Thymus (tissue), 11 donors: ENCODE data around the gene NCAN. TPM values are rescaled to one million over a fixed set of nuclear protein-coding genes. Genes with fewer than 3 reads are reported as not detected.
"Not testable (repeated sequence)": the region's sequence is repeated elsewhere in the genome, so short reads cannot be mapped to it uniquely, and the experiment has no call there.

ENCODE experiments used
- DNase-seq, 9 donors: peaks; one replicate each; pipeline ENCODE4 v3.0.0-alpha.2; 2013; ENCODE audit warnings: low spot score in 9 of 9, low read depth in 6 of 9, missing footprints in 1 of 9
- H3K27ac ChIP-seq, 2 donors: one replicate each; pipeline ENCODE4 v1.5.1; 2013; ENCODE audit warnings: control low read depth in 1 of 2, low read depth in 1 of 2, low read length in 1 of 2, mild to moderate bottlenecking in 1 of 2, moderate library complexity in 1 of 2
- H3K27me3 ChIP-seq, 2 donors: one replicate each; pipeline ENCODE4 v1.5.1; 2013; ENCODE audit warnings: low read length in 1 of 2; ENCODE audit not compliant: control insufficient read depth in 2 of 2, insufficient read depth in 1 of 2
- H3K36me3 ChIP-seq, 2 donors: one replicate each; pipeline ENCODE4 v1.5.1; 2013; ENCODE audit warnings: low read length in 1 of 2, mild to moderate bottlenecking in 1 of 2, moderate library complexity in 1 of 2; ENCODE audit not compliant: control insufficient read depth in 2 of 2, insufficient read depth in 2 of 2
- H3K4me1 ChIP-seq, 2 donors: one replicate each; pipeline ENCODE4 v1.5.1; 2013; ENCODE audit warnings: low read length in 2 of 2; ENCODE audit not compliant: control insufficient read depth in 2 of 2, insufficient read depth in 2 of 2
- H3K4me3 ChIP-seq, 2 donors: one replicate each; pipeline ENCODE4 v1.5.1; 2013; ENCODE audit warnings: low read length in 2 of 2, control low read depth in 1 of 2, mild to moderate bottlenecking in 1 of 2
- H3K9me3 ChIP-seq, 2 donors: one replicate each; pipeline ENCODE4 v1.5.1; 2013; ENCODE audit warnings: low read length in 1 of 2, mild to moderate bottlenecking in 1 of 2; ENCODE audit not compliant: control insufficient read depth in 2 of 2, insufficient read depth in 1 of 2
- WGBS: extraction: QIAGEN DNeasy Blood & Tissue Kit; methylation state at CpG from one replicate; pipeline ENCODE4 v1.1.7; 2013; 5-methylcytosine and 5-hydroxymethylcytosine counted together
- polyA plus RNA-seq: library from polyadenylated mRNA; stranded (reverse); fragments of 200-250 nt; gene quantifications from one replicate; pipeline ENCODE4 v1.2.3, GENCODE V29; 2013
- total RNA-seq: library from RNA; stranded (reverse); fragments of 120-200 nt; gene quantifications from one replicate; pipeline ENCODE4 v1.2.4, GENCODE V29; 2013
- donor health status: healthy.

NCAN gene
- total and polyA plus RNA-seq, 2 donors, result 0.14 to 0.27 TPM

GRCh38 chr19:19171821-19172532 lies 39.8 kb upstream of the NCAN start:
- no peak for DNase-seq
- Histone ChIP-seq H3K4me1 (peaks cover 5 to 15% of the 10 kb centered on the region in 2 donors), H3K27ac (no peak overlapping the region), H3K36me3 (peaks cover 7 to 8% of the 10 kb centered on the region in 2 donors), H3K9me3 (no peaks in the 10 kb centered on the region), H3K27me3 (peaks cover 0 to 7% of the 10 kb centered on the region in 2 donors), H3K4me3 (no peak overlapping the region)
- 81% methylated on average over 8 of the region's 8 CpGs for WGBS

GRCh38 chr19:19173243-19173642 lies 38.5 kb upstream of the NCAN start:
- Histone ChIP-seq H3K4me1 (peaks cover 5 to 15% of the 10 kb centered on the region in 2 donors), H3K36me3 (peaks cover 7 to 16% of the 10 kb centered on the region in 2 donors)
- H3K9me3 ChIP-seq, H3K4me3 ChIP-seq, H3K27ac ChIP-seq, DNase-seq, H3K27me3 ChIP-seq: not testable (repeated sequence)
- 97% methylated on average over 5 of the region's 5 CpGs for WGBS

GRCh38 chr19:19176950-19177349 lies 34.8 kb upstream of the NCAN start:
- no peaks in the 10 kb centered on the region for H3K27me3 ChIP-seq
- peaks cover 20 to 38% of the 10 kb centered on the region in 2 donors for H3K36me3 ChIP-seq
- no peak overlapping the region for H3K4me3 ChIP-seq
- H3K4me1 ChIP-seq, result peaks cover 0 to 2% of the 10 kb centered on the region in 2 donors
- H3K27ac ChIP-seq, result no peak overlapping the region
- 92% methylated on average over 8 of the region's 8 CpGs for WGBS
- peaks cover 0 to 15% of the 10 kb centered on the region in 2 donors for H3K9me3 ChIP-seq
- DNase-seq, result no peak

GRCh38 chr19:19179548-19180441 lies 32.0 kb upstream of the NCAN start:
- H3K4me3 ChIP-seq, result no peak overlapping the region
- no peaks in the 10 kb centered on the region for H3K27me3 ChIP-seq
- DNase-seq, result no peak
- peaks cover 29 to 46% of the 10 kb centered on the region in 2 donors for H3K36me3 ChIP-seq
- peaks cover 0 to 15% of the 10 kb centered on the region in 2 donors for H3K9me3 ChIP-seq
- H3K4me1 ChIP-seq, result peaks cover 0 to 2% of the 10 kb centered on the region in 2 donors
- H3K27ac ChIP-seq, result no peak overlapping the region
- WGBS, result 95% methylated on average over 17 of the region's 17 CpGs

- H3K27me3 ChIP-seq, result no peaks in the 10 kb centered on the region
- H3K4me1 ChIP-seq, result no peaks in the 10 kb centered on the region
- no peak for DNase-seq
- 97% methylated on average over 9 of the region's 9 CpGs for WGBS
- H3K27ac ChIP-seq, result no peak overlapping the region
- peaks cover 34 to 48% of the 10 kb centered on the region in 2 donors for H3K36me3 ChIP-seq
- no peak overlapping the region for H3K4me3 ChIP-seq
- peaks cover 0 to 15% of the 10 kb centered on the region in 2 donors for H3K9me3 ChIP-seq
Observed at GRCh38 chr19:19181488-19181998, 30.2 kb upstream of the NCAN start.

- H3K36me3 ChIP-seq, result peaks cover 20 to 27% of the 10 kb centered on the region in 2 donors
- no peak overlapping the region for H3K27ac ChIP-seq
- H3K27me3 ChIP-seq, result no peaks in the 10 kb centered on the region
Observed at GRCh38 chr19:19185853-19186740, 25.7 kb upstream of the NCAN start.

GRCh38 chr19:19186742-19187141 lies 25.0 kb upstream of the NCAN start:
- Histone ChIP-seq H3K4me3 (no peak overlapping the region), H3K27ac (no peak overlapping the region), H3K36me3 (peaks cover 20 to 22% of the 10 kb centered on the region in 2 donors), H3K4me1 (peaks cover 10 to 13% of the 10 kb centered on the region in 2 donors), H3K9me3 (peaks cover 0 to 3% of the 10 kb centered on the region in 2 donors), H3K27me3 (no peaks in the 10 kb centered on the region)
- 97% methylated on average over 14 of the region's 14 CpGs for WGBS
- no peak for DNase-seq

More at GRCh38 chr19:19185853-19186740, 25.7 kb upstream of the NCAN start:
- Histone ChIP-seq H3K4me1 (peaks cover 6 to 9% of the 10 kb centered on the region in 2 donors), H3K4me3 (no peak overlapping the region), H3K9me3 (peaks cover 0 to 3% of the 10 kb centered on the region in 2 donors)
- 87% methylated on average over 9 of the region's 9 CpGs for WGBS
- peak in 6 of 9 donors; percentile 6 to 62 (median 36) for DNase-seq

GRCh38 chr19:19191768-19192077 lies 20.0 kb upstream of the NCAN start:
- Histone ChIP-seq H3K4me1 (peaks cover 18 to 23% of the 10 kb centered on the region in 2 donors), H3K9me3 (peaks cover 1 to 2% of the 10 kb centered on the region in 2 donors), H3K36me3 (peaks cover 9 to 11% of the 10 kb centered on the region in 2 donors), H3K27me3 (no peaks in the 10 kb centered on the region), H3K4me3 (peak overlapping the region; percentile 92 to 98), H3K27ac (peak overlapping the region; percentile 100)
- under 1% methylated on average over 17 of the region's 17 CpGs for WGBS
- peak in 1 of 9 donors; percentile 29 for DNase-seq
